GM13976 (cell line): ENCODE results near the gene OR52E2.

Experiments used
- DNase-seq: peaks from one replicate; pipeline ENCODE4 v3.0.0; 2012; ENCODE audit warnings: low spot score
- in situ Hi-C: fragments of 300-500 bp; cut with MboI; formaldehyde crosslinking; loops from one replicate; pipeline ENCODE4 v1.12.0; 2022; ENCODE audit warnings: low sequenced_read_pairs, mixed read lengths, inconsistent platforms; ENCODE audit not compliant: unreplicated experiment
- TF ChIP-seq, protein P1 (sequence below): IDR thresholded peaks from 2 replicates; pipeline ENCODE4 v1.5.1; 2012; ENCODE audit warnings: borderline replicate concordance, mild to moderate bottlenecking; ENCODE audit not compliant: insufficient read depth; ENCODE audit errors: extremely low read depth, missing control alignments, control extremely low read depth

Gene OR52E2

DNA sequence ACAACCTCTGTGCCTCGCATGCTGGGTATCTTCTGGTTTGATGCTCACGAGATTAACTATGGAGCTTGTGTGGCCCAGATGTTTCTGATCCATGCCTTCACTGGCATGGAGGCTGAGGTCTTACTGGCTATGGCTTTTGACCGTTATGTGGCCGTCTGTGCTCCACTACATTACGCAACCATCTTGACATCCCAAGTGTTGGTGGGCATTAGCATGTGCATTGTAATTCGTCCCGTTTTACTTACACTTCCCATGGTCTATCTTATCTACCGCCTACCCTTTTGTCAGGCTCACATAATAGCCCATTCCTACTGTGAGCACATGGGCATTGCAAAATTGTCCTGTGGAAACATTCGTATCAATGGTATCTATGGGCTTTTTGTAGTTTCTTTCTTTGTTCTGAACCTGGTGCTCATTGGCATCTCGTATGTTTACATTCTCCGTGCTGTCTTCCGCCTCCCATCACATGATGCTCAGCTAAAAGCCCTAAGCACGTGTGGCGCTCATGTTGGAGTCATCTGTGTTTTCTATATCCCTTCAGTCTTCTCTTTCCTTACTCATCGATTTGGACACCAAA lies 12.6 kb downstream of the OR52E2 start:
- DNase-seq = no peak
- in situ Hi-C loops = no loop called here
- TF ChIP-seq, protein P1, sequence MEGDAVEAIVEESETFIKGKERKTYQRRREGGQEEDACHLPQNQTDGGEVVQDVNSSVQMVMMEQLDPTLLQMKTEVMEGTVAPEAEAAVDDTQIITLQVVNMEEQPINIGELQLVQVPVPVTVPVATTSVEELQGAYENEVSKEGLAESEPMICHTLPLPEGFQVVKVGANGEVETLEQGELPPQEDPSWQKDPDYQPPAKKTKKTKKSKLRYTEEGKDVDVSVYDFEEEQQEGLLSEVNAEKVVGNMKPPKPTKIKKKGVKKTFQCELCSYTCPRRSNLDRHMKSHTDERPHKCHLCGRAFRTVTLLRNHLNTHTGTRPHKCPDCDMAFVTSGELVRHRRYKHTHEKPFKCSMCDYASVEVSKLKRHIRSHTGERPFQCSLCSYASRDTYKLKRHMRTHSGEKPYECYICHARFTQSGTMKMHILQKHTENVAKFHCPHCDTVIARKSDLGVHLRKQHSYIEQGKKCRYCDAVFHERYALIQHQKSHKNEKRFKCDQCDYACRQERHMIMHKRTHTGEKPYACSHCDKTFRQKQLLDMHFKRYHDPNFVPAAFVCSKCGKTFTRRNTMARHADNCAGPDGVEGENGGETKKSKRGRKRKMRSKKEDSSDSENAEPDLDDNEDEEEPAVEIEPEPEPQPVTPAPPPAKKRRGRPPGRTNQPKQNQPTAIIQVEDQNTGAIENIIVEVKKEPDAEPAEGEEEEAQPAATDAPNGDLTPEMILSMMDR = no peak

DNA sequence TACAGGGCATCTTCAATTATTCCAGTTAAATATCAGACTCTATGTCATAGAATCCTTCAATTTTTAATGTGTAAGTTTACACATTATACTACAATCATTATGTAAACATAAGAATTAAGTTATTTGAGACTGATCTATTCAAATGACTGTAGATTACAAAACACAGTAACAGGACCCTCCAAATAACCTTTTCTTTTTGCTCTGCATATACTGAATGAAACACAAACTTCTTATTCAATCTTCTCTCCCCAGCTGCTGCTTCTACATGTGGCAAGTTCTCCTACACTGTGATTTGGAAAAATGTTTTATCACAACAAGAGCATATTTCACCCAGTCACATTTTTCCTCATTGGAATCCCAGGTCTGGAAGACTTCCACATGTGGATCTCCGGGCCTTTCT lies 13.2 kb downstream of the OR52E2 start, which contains the start of gene OR52J3:
Gene OR52J3 (plus strand): TSS at position 301 of the 400 bp plus-strand sequence. CDS start 0 bp downstream, at position 301.
- TF ChIP-seq, protein P1 = no peak
- in situ Hi-C loops = no loop called here
- no peak for DNase-seq

DNA sequence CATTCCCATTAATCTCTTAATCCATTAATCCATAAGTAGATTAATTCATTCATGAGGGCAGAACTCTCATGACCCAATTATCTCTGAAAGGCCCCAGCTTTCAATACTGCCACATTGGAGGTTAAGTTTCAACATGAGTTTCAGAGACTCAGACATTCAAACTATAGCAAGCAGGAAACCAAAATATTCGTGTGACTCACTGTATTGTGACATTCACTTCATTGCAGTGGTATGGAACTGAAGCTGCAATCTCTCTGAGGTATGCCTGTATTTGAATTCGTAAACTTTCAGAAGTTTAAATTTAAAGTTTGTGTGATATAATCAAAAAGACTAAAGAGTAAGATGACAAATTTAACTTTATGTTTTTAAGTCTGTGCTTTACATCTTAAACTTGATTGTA lies 16.0 kb downstream of the OR52E2 start:
- no peak for DNase-seq
- TF ChIP-seq, protein P1 = no peak
- in situ Hi-C loops = no loop called here

- TF ChIP-seq, protein P1 = no peak
- in situ Hi-C loops = no loop called here
Measured at GRCh38 chr11:5042091-5042490, 17.3 kb downstream of the OR52E2 start.

DNA sequence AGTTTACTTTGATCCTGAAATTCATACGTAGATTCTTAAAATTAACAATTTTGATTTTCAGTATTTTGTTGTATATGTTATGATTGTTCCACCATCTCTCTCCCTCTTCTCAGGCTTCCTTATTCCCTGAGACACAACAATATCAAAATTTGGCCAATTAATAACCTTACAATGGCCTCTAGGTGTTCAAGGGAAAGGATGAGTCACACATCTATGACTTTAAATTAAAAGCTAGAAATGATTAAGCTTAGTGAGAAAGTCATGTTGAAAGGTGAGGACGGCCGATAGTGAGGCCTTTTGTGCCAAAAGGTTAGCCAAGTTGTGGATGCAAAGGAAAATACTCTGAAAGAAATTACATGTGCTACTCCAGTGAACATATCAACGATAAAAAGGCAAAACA lies 18.6 kb downstream of the OR52E2 start:
- DNase-seq = no peak
- in situ Hi-C loops = no loop called here
- TF ChIP-seq, protein P1 = no peak

More at GRCh38 chr11:5042091-5042490, 17.3 kb downstream of the OR52E2 start:
- no peak for DNase-seq

DNA sequence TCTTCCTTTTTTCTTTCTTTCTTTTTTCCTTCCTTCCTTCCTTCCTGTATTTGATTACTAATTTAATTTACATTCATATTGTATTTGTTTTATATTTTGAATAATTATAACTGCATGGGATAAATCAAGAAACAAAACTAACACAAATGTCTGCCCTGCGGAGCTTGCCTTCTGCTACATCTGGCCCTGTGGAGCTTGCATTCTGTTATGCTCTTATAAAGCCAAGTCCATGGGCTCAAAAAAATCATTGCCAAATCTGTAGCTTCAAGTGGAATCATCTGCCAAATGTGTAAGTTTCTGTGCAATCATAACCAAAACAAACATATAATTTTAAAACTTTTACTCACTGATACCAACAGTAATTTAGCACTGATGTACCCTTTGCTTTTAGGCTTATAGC lies 21.1 kb downstream of the OR52E2 start:
- in situ Hi-C loops = no loop called here
- DNase-seq = no peak
- TF ChIP-seq, protein P1 = no peak
